ENCODE results near the gene CHSY1. TPM values are rescaled to one million over a fixed set of nuclear protein-coding genes. Genes with fewer than 3 reads are reported as not detected.

The CHSY1 gene
- total RNA-seq, 1 experiment from 2014 or later = 26.1 TPM

Other genes starting within 250 kb of the CHSY1 start
- gene SELENOS, start 25.4 kb upstream of the CHSY1 start, total RNA-seq (2014; rRNA removed; shearing (Covaris generic)) = 46.2 and 50.7 TPM in 2 replicates
- gene SNRPA1, start 43.2 kb upstream of the CHSY1 start, total RNA-seq (2014; rRNA removed; shearing (Covaris generic)) = 55.0 and 97.8 TPM in 2 replicates
- gene PCSK6, start 237.7 kb upstream of the CHSY1 start, total RNA-seq (2014; rRNA removed; shearing (Covaris generic)) = 15.1 and 19.8 TPM in 2 replicates